GM12878 (cell line): ENCODE measurements around the gene B3GNT3. TPM values are rescaled to one million over a fixed set of nuclear protein-coding genes. Genes with fewer than 3 reads are reported as not detected.

Experiments used
- ATF3 ChIP-seq: IDR thresholded peaks from 2 replicates; pipeline ENCODE4 v1.6.1; 2011; ENCODE audit warnings: low read depth, mild to moderate bottlenecking, low read length, moderate library complexity, borderline replicate concordance; ENCODE audit errors: extremely low read depth
- BACH1 ChIP-seq: fragments of 450-650 bp; IDR thresholded peaks from 2 replicates; pipeline ENCODE4 v1.6.1; 2017; ENCODE audit warnings: mild to moderate bottlenecking, borderline replicate concordance
- BCLAF1 ChIP-seq: fragments of 450-650 bp; IDR thresholded peaks from 2 replicates; pipeline ENCODE4 v1.6.1; 2017; ENCODE audit warnings: antibody characterized with exemption, mild to moderate bottlenecking, moderate library complexity
- BHLHE40 ChIP-seq, 2 experiments: fragments of 450-650 bp in 1 of 2; IDR thresholded peaks; 2 replicates each; pipeline ENCODE4 v1.6.1; 2011 to 2017; ENCODE audit warnings: low read depth in 2 of 2, borderline replicate concordance in 1 of 2, improper control_type of control experiment in 1 of 2, low read length in 1 of 2, mild to moderate bottlenecking in 1 of 2
- CTCF ChIP-seq, 3 experiments: IDR thresholded peaks in 2 of 3; conservative IDR thresholded peaks in 1 of 3; 2 replicates each; pipeline ENCODE4 v1.5.1; 2011; ENCODE audit warnings: low read depth in 3 of 3, low read length in 3 of 3, mild to moderate bottlenecking in 3 of 3, control low read depth in 2 of 3, moderate library complexity in 2 of 3, inconsistent platforms in 1 of 3, mixed read lengths in 1 of 3; ENCODE audit not compliant: control insufficient read depth in 2 of 3, insufficient read depth in 1 of 3; ENCODE audit errors: extremely low read depth in 1 of 3
- GATAD2B ChIP-seq: fragments of 450-650 bp; conservative IDR thresholded peaks from 2 replicates; pipeline ENCODE4 v1.6.1; 2017; ENCODE audit warnings: low read depth, mild to moderate bottlenecking, moderate library complexity
- IRF4 ChIP-seq: IDR thresholded peaks from 2 replicates; pipeline ENCODE4 v1.6.1; 2011; ENCODE audit warnings: low read depth, low read length
- NR2F1 ChIP-seq: fragments of 450-650 bp; conservative IDR thresholded peaks from 2 replicates; pipeline ENCODE4 v1.6.1; 2017; ENCODE audit warnings: mild to moderate bottlenecking
- PRDM15 ChIP-seq: fragments of 450-650 bp; formaldehyde crosslinking; IDR thresholded peaks from 2 replicates; pipeline ENCODE4 v1.4.0; 2020; ENCODE audit warnings: mild to moderate bottlenecking, moderate library complexity
- RAD51 ChIP-seq: fragments of 450-650 bp; IDR thresholded peaks from 2 replicates; pipeline ENCODE4 v1.6.1; 2016; ENCODE audit warnings: moderate library complexity, mild to moderate bottlenecking, inconsistent platforms
- RFX5 ChIP-seq: IDR thresholded peaks from 2 replicates; pipeline ENCODE4 v1.6.1; 2011; ENCODE audit warnings: low read depth, low read length, improper control_type of control experiment
- SIN3A ChIP-seq: IDR thresholded peaks from 2 replicates; pipeline ENCODE4 v1.6.1; 2012; ENCODE audit warnings: low read depth, low read length, improper control_type of control experiment
- SMAD1 ChIP-seq: fragments of 450-650 bp; IDR thresholded peaks from 2 replicates; pipeline ENCODE4 v1.6.1; 2018; ENCODE audit warnings: mild to moderate bottlenecking, low read depth; ENCODE audit not compliant: partially characterized antibody
- SPI1 ChIP-seq: IDR thresholded peaks from 2 replicates; pipeline ENCODE4 v1.6.1; 2011; ENCODE audit warnings: low read depth, mild to moderate bottlenecking, low read length, moderate library complexity, borderline replicate concordance; ENCODE audit not compliant: insufficient read depth
- ZBTB40 ChIP-seq: fragments of 450-650 bp; IDR thresholded peaks from 2 replicates; pipeline ENCODE4 v1.6.1; 2016; ENCODE audit warnings: mild to moderate bottlenecking, moderate library complexity, borderline replicate concordance
- polyA plus RNA-seq, 11 experiments: library from polyadenylated mRNA; depleted of rRNA in 4 of 11; unstranded in 6 of 11; stranded (reverse) in 5 of 11; fragments of >200 nt; fragmentation: Nextera tagmentation in 4 of 11; fragmentation: Illumina TruSeq in 1 of 11; extraction: Ambion mirVana in 4 of 11; extraction: Trizol in 1 of 11; gene quantifications; 1 replicate in 1 of 11; 2 replicates in 10 of 11; pipeline versions ENCODE4 v1.2.1 to v1.2.3, GENCODE V29; 2011 to 2016; ENCODE audit warnings: inconsistent platforms in 2 of 11, missing spikeins in 2 of 11, low read depth in 1 of 11
- total RNA-seq, 4 experiments: library from RNA; depleted of rRNA in 3 of 4; stranded (reverse); fragments of >200 nt in 3 of 4; fragmentation: Illumina TruSeq in 1 of 4; extraction: Trizol in 1 of 4; gene quantifications; 2 replicates each; pipeline versions ENCODE4 v1.2.1 to v1.2.3, GENCODE V29; 2013 to 2021

The B3GNT3 gene
- total and polyA plus RNA-seq, 10 of the 15 experiments (the other 5 are each of a cell fraction or from before 2014, with no cell fraction given) = not detected

GRCh38 chr19:17755977-17756670, 38.8 kb upstream of the B3GNT3 start (continued):
- TF ChIP-seq ZBTB40 (peak; percentile 84), RAD51 (no peak), GATAD2B (peak; percentile 39; the same call in 1 of the 2 replicates), SMAD1 (no peak), NR2F1 (peak; percentile 90), IRF4 (0 out of 2 replicates have a peak, but pooled peaks have one; percentile 26), SPI1 (peak; percentile 8; the same call in 1 of the 2 replicates), BHLHE40 (IDR thresholded peaks at IDR 0.05; ENCODE audit: borderline replicate concordance in 1 of 2, low read depth in 2 of 2, low read length in 1 of 2) (peak; percentile 12 to 40; a peak in 1 of 4 replicates), CTCF (IDR thresholded peaks at IDR 0.05 in 2 of 3, conservative IDR thresholded peaks at IDR 0.05 in 1 of 3; ENCODE audit: control insufficient read depth in 2 of 3, extremely low read depth in 1 of 3, insufficient read depth in 1 of 3, low read depth in 3 of 3, low read length in 3 of 3) (no peak), BACH1 (no peak), SIN3A (peak; percentile 42; the same call in 1 of the 2 replicates), PRDM15 (CRISPR knock-in tag) (no peak), ATF3 (no peak), RFX5 (peak; percentile 96), BCLAF1 (no peak)
